H1 (cell line): ENCODE data around the gene AMZ1. TPM values are rescaled to one million over a fixed set of nuclear protein-coding genes. Genes with fewer than 3 reads are reported as not detected.

Experiments
- NRF1 ChIP-seq: IDR thresholded peaks from 2 replicates; pipeline ENCODE4 v1.6.1; 2011; ENCODE audit warnings: mild to moderate bottlenecking, low read depth, low read length, improper control_type of control experiment
- SP2 ChIP-seq: IDR thresholded peaks from 2 replicates; pipeline ENCODE4 v1.6.1; 2012; ENCODE audit warnings: mild to moderate bottlenecking, low read length, inconsistent platforms
- polyA plus RNA-seq, 7 experiments: library from polyadenylated mRNA; depleted of rRNA in 3 of 7; stranded (reverse) in 5 of 7; unstranded in 2 of 7; fragments of >200 nt in 5 of 7; fragments of 200-250 nt in 2 of 7; gene quantifications; 1 replicate in 5 of 7; 2 replicates in 1 of 7; 4 replicates in 1 of 7; pipeline versions ENCODE4 v1.2.1 to v1.2.3, GENCODE V29; 2011 to 2013; ENCODE audit warnings: missing spikeins in 2 of 7, mixed read lengths in 2 of 7
- total RNA-seq: library from RNA; stranded (reverse); fragmentation: NEBNext Ultra II Directional; extraction: Animal tissue kit (Norgen Biotek cat#: 25700); gene quantifications from 2 replicates; pipeline ENCODE4 v1.2.1, GENCODE V29; 2021
- TF ChIP-seq, protein P1 (sequence below): fragments of 300-600 bp; sonication (generic); IDR thresholded peaks from 2 replicates; pipeline ENCODE4 v1.7.1; 2012; ENCODE audit warnings: low read length, moderate library complexity, mild to moderate bottlenecking, inconsistent platforms; ENCODE audit not compliant: insufficient replicate concordance

AMZ1 gene
- total and polyA plus RNA-seq, 2 of the 8 experiments (the other 6 are each of a cell fraction or from before 2014, with no cell fraction given) = 0.59 to 1.4 TPM

DNA sequence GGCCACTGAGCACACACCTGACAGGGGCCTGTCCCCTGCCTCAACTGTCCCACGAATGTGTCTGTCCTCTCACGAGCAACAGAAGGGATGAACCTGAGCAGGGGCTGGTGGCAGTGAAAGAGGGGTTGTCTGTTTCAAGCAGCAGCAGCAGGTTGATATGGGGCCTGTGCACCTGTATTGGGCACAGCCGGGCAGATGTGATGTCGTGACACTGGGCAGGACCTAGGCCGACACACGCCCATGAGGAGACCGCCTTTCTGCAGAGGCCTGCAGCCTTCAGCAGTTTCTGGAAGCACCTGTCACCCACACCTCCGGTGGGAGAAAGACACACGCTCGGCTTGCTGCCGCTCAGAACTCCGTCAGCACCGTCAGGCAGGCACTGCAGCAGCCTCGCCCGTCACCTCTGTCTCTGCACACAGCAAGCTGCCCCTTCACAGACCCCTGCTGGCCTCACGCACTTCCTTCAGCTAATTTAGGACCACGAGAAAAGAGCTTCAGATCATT, 48.5 kb downstream of the AMZ1 start (continued):
- TF ChIP-seq, protein P1, sequence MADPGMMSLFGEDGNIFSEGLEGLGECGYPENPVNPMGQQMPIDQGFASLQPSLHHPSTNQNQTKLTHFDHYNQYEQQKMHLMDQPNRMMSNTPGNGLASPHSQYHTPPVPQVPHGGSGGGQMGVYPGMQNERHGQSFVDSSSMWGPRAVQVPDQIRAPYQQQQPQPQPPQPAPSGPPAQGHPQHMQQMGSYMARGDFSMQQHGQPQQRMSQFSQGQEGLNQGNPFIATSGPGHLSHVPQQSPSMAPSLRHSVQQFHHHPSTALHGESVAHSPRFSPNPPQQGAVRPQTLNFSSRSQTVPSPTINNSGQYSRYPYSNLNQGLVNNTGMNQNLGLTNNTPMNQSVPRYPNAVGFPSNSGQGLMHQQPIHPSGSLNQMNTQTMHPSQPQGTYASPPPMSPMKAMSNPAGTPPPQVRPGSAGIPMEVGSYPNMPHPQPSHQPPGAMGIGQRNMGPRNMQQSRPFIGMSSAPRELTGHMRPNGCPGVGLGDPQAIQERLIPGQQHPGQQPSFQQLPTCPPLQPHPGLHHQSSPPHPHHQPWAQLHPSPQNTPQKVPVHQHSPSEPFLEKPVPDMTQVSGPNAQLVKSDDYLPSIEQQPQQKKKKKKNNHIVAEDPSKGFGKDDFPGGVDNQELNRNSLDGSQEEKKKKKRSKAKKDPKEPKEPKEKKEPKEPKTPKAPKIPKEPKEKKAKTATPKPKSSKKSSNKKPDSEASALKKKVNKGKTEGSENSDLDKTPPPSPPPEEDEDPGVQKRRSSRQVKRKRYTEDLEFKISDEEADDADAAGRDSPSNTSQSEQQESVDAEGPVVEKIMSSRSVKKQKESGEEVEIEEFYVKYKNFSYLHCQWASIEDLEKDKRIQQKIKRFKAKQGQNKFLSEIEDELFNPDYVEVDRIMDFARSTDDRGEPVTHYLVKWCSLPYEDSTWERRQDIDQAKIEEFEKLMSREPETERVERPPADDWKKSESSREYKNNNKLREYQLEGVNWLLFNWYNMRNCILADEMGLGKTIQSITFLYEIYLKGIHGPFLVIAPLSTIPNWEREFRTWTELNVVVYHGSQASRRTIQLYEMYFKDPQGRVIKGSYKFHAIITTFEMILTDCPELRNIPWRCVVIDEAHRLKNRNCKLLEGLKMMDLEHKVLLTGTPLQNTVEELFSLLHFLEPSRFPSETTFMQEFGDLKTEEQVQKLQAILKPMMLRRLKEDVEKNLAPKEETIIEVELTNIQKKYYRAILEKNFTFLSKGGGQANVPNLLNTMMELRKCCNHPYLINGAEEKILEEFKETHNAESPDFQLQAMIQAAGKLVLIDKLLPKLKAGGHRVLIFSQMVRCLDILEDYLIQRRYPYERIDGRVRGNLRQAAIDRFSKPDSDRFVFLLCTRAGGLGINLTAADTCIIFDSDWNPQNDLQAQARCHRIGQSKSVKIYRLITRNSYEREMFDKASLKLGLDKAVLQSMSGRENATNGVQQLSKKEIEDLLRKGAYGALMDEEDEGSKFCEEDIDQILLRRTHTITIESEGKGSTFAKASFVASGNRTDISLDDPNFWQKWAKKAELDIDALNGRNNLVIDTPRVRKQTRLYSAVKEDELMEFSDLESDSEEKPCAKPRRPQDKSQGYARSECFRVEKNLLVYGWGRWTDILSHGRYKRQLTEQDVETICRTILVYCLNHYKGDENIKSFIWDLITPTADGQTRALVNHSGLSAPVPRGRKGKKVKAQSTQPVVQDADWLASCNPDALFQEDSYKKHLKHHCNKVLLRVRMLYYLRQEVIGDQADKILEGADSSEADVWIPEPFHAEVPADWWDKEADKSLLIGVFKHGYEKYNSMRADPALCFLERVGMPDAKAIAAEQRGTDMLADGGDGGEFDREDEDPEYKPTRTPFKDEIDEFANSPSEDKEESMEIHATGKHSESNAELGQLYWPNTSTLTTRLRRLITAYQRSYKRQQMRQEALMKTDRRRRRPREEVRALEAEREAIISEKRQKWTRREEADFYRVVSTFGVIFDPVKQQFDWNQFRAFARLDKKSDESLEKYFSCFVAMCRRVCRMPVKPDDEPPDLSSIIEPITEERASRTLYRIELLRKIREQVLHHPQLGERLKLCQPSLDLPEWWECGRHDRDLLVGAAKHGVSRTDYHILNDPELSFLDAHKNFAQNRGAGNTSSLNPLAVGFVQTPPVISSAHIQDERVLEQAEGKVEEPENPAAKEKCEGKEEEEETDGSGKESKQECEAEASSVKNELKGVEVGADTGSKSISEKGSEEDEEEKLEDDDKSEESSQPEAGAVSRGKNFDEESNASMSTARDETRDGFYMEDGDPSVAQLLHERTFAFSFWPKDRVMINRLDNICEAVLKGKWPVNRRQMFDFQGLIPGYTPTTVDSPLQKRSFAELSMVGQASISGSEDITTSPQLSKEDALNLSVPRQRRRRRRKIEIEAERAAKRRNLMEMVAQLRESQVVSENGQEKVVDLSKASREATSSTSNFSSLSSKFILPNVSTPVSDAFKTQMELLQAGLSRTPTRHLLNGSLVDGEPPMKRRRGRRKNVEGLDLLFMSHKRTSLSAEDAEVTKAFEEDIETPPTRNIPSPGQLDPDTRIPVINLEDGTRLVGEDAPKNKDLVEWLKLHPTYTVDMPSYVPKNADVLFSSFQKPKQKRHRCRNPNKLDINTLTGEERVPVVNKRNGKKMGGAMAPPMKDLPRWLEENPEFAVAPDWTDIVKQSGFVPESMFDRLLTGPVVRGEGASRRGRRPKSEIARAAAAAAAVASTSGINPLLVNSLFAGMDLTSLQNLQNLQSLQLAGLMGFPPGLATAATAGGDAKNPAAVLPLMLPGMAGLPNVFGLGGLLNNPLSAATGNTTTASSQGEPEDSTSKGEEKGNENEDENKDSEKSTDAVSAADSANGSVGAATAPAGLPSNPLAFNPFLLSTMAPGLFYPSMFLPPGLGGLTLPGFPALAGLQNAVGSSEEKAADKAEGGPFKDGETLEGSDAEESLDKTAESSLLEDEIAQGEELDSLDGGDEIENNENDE = no peak
- TF ChIP-seq SP2 = no peak
- TF ChIP-seq NRF1 = no peak
